C4-2B (cell line): ENCODE measurements around the gene VPS35L.

Experiments
- H3K27ac ChIP-seq: fragments of 450-650 bp; 2 replicates; pipeline ENCODE4 v1.5.1; 2017
- ZFX ChIP-seq: fragments of 450-650 bp; IDR thresholded peaks from 2 replicates; pipeline ENCODE4 v1.6.1; 2017
- TF ChIP-seq, protein P1 (sequence below): fragments of 450-650 bp; conservative IDR thresholded peaks from 2 replicates; pipeline ENCODE4 v1.5.1; 2017; ENCODE audit warnings: mild to moderate bottlenecking

The VPS35L gene

DNA sequence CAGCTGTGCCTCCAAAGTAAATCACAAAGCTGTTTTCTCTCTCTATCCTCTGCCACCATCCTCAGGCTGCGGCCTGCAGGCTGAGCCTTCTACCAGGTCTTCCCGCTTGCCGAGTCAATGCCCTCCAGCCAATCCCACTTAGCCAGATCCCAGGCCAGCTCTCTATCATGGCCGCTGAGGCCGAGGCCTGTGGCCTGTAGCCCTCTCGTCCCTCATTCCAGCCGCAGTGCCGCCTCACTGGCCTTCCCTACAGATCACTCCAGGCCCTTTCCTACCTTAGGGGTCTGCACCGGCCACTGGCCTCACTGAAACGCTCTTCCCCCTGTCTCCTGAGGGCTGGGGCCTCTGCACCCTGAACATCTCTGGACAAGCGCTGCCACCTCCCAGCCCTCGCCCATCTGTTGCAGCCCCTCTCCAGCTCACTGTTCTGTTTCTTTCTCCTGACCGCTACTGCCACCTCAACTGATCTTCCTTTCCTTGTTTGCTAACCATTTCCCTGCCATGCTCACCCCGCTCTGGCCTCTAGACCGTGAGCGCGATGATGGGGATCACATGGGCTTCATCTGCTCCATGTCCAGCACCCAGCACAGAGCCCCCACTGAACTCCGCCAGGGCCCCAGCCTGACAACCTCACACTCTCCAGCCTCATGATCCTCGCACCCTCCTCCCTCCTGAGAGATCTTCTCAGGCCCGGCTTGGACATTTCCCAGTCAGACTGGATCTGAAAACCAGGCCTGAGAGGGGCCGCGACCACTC is 154.1 kb downstream of the VPS35L start:
- no peak for TF ChIP-seq ZFX
- TF ChIP-seq, protein P1, sequence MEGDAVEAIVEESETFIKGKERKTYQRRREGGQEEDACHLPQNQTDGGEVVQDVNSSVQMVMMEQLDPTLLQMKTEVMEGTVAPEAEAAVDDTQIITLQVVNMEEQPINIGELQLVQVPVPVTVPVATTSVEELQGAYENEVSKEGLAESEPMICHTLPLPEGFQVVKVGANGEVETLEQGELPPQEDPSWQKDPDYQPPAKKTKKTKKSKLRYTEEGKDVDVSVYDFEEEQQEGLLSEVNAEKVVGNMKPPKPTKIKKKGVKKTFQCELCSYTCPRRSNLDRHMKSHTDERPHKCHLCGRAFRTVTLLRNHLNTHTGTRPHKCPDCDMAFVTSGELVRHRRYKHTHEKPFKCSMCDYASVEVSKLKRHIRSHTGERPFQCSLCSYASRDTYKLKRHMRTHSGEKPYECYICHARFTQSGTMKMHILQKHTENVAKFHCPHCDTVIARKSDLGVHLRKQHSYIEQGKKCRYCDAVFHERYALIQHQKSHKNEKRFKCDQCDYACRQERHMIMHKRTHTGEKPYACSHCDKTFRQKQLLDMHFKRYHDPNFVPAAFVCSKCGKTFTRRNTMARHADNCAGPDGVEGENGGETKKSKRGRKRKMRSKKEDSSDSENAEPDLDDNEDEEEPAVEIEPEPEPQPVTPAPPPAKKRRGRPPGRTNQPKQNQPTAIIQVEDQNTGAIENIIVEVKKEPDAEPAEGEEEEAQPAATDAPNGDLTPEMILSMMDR: no peak
- no peak overlapping the region for H3K27ac ChIP-seq

DNA sequence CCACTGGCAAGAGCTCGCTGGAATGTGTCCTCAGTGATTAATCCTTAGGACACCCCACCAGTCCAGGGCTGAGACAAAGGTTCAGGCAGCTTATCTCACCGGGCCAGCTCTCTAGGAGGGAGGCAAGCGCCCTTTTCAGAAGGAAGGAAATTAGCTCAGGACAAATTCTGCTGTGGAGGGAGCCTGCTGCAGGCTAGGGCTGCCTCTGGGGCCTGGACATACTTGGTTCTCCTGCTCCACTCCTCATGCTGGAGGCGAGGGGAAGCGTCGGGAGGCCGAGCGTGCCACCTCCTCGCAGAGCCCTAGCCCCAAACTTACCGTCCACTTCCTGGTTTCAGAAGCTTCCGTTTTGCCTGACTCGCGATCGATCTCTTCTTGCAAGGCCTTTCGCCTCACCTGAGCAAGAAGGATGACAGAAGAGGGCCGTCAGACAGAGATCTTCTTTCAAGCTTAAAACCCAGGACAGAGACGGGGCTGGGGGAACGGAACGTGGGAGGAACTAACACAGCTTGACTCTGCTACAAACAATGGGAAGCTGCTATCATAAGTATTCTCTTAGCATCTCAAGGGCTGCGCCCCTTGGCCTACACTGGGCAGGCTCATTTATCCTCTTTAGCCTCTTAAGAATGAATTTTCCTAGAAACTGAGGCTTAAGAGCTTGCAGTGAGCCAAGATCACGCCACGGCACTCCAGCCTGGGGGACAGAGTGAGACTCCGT is 154.8 kb downstream of the VPS35L start:
- no peak overlapping the region for H3K27ac ChIP-seq
- TF ChIP-seq, protein P1: no peak
- TF ChIP-seq ZFX: no peak

DNA sequence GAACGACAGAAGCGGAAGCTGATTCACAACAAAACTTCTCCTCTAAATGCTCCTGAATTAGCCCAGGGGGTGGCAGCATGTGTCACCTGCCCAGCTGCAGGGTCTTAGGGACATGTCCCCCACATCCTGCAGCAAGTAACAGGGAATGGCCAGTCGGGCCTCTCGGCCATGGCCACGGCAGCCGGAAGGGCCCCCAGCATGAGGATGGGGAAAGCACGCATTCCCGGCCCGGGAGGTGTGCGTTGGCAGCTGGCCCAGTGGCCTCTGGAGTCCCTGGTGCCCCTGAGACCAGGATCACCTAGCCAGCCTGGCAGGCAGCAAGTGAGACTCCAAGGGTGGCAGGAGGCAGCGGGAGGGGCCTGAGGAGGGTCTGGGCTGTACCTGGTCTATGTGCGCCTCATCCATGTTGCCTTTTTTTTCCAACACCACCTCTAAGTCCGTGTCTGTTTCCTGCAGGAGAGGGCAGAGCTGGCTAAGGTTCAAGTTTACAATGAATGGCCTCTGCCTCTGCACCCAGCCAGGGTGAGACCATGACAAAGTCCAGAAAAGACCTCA is 155.6 kb downstream of the VPS35L start:
- H3K27ac ChIP-seq: no peak overlapping the region
- TF ChIP-seq, protein P1: no peak
- TF ChIP-seq ZFX: no peak

DNA sequence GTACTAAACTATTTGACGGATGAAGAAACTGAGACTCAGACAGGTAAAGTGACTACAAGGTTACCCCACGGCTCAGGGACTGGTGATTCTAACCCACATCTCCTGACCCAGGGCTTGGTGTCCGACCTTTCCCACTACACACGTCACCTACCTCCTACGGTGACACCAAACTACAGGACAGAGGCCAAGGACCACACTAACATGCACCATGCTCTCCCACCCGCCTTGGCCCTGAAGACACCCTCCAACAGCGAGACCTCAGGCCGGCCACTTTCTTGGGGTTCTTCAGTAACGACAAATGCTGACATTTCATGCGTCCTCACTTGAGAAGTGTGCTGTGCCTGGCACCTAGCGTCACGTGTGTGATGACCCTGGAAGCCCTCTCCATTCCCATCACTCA is 156.1 kb downstream of the VPS35L start:
- no peak overlapping the region for H3K27ac ChIP-seq
- TF ChIP-seq, protein P1: no peak

DNA sequence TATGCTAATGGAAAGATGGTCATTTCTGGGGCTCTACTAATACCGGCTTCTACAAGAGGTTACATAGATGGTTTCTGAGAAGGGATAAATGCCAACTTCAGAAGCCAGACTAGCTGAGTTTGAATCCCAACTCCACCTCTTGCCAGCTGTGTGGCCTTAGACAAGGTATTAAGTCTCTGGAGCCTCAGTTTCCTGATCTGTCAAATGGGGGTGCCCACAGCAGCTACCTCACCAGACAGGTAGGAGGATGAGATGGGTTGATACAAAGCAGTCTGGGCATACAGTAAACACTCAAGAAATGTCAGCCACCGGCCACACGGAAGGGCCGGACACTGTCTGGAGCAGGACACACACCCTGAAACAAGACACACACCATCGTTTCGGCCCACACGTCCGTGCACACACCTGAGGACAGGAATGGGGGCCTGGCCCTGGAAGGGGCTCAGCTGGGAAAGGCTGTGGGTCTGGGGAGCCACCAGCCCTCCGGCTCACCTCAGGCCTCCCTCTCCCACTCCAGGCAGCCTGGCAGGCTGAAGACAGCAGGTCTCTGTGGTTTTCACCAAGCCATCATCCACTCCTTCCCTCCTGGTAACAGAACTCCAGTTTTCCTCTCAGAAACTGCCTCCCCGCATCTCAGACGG is 157.0 kb downstream of the VPS35L start:
- H3K27ac ChIP-seq: no peak overlapping the region
- TF ChIP-seq, protein P1: no peak
- no peak for TF ChIP-seq ZFX

DNA sequence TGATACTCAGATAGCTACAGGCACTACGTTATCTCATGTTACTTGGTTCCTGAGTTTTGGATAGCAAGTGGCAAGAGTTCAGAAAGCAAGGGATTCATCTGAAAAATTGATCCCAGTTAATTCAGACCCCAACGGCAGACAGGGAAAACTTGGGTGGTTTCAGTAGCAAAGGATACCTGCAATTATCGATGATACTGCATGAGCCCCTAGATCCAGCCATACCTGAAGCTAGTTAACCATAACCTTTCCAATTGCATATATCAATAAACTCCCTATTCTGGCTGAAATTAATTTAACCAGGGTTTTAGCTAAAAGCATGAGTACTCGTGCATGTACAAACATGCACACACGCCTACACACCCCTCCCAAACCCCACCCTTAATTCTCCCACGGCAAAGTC is 158.2 kb downstream of the VPS35L start:
- H3K27ac ChIP-seq: no peak overlapping the region
- TF ChIP-seq, protein P1: no peak
- TF ChIP-seq ZFX: no peak

DNA sequence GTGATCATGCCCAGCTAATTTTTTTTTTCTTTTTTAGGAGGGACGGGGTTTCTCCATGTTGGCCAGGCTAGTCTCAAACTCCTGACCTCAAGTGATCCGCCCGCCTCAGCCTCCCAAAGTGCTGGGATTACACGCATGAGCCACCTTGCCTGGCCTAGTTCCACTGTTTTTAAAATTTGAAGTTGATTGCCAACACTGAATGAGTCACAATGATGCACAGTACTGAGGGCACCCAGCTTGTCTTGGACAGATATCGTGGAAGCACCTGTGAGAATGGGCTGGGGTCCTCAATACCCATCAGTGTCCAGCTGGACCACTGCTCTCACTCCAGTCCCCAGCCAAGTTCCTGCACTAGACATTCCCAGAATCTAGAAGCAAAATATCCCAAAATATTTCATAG is 160.1 kb downstream of the VPS35L start:
- H3K27ac ChIP-seq: peak overlapping the region; percentile 85
- no peak for TF ChIP-seq ZFX
- TF ChIP-seq, protein P1: no peak
